GM12878 (cell line): ENCODE data around the gene GK2.

Source experiments
- CTCF ChIP-seq, 3 experiments: IDR thresholded peaks in 2 of 3; conservative IDR thresholded peaks in 1 of 3; 2 replicates each; pipeline ENCODE4 v1.5.1; 2011; ENCODE audit warnings: low read depth in 3 of 3, low read length in 3 of 3, mild to moderate bottlenecking in 3 of 3, control low read depth in 2 of 3, moderate library complexity in 2 of 3, inconsistent platforms in 1 of 3, mixed read lengths in 1 of 3; ENCODE audit not compliant: control insufficient read depth in 2 of 3, insufficient read depth in 1 of 3; ENCODE audit errors: extremely low read depth in 1 of 3
- JUND ChIP-seq: IDR thresholded peaks from 2 replicates; pipeline ENCODE4 v1.6.1; 2012; ENCODE audit warnings: low read depth, mild to moderate bottlenecking, low read length, improper control_type of control experiment, moderate library complexity
- SREBF2 ChIP-seq: IDR thresholded peaks from 2 replicates; pipeline ENCODE4 v1.6.1; 2012; ENCODE audit warnings: mild to moderate bottlenecking, low read length
- ZNF217 ChIP-seq: fragments of 450-650 bp; IDR thresholded peaks from 2 replicates; pipeline ENCODE4 v1.6.1; 2017; ENCODE audit warnings: antibody characterized with exemption, mild to moderate bottlenecking

GRCh38 chr4:79358438-79358837 lies 49.6 kb downstream of the GK2 start:
- TF ChIP-seq JUND (no peak), CTCF (IDR thresholded peaks at IDR 0.05 in 2 of 3, conservative IDR thresholded peaks at IDR 0.05 in 1 of 3; ENCODE audit: control insufficient read depth in 2 of 3, extremely low read depth in 1 of 3, insufficient read depth in 1 of 3, low read depth in 3 of 3, low read length in 3 of 3) (no peak), ZNF217 (no peak), SREBF2 (no peak)
